Measurements from ENCODE around the gene TES.

TES gene

GRCh38 chr7:116257156-116257555 lies 46.8 kb downstream of the TES start:
- no peaks in the 10 kb centered on the region for H3K9me3 ChIP-seq (ENCODE audit: control insufficient read depth in 1 of 2, low read length in 2 of 2)
- H3K27me3 ChIP-seq (ENCODE audit: control insufficient read depth in 1 of 2, insufficient read depth in 2 of 2, low read length in 2 of 2), result no peaks in the 10 kb centered on the region
- H3K9ac ChIP-seq (ENCODE audit: low read depth in 1 of 2, low read length in 2 of 2), result no peak overlapping the region
- H3K27ac ChIP-seq (ENCODE audit: low read depth, low read length), result no peak overlapping the region
- no peaks in the 10 kb centered on the region for H3K4me1 ChIP-seq (ENCODE audit: control insufficient read depth in 1 of 2, insufficient read depth in 2 of 2, low read length in 2 of 2)
- H3K4me3 ChIP-seq (ENCODE audit: low read depth in 1 of 2, low read length in 2 of 2), result no peak overlapping the region
- H3K36me3 ChIP-seq (ENCODE audit: control insufficient read depth in 1 of 2, insufficient read depth in 2 of 2, low read length in 2 of 2), result peaks cover 18 to 32% of the 10 kb centered on the region in 2 donors

GRCh38 chr7:116258734-116259133 lies 48.4 kb downstream of the TES start:
- Histone ChIP-seq H3K27me3 (ENCODE audit: control insufficient read depth in 1 of 2, insufficient read depth in 2 of 2, low read length in 2 of 2) (no peaks in the 10 kb centered on the region), H3K9me3 (ENCODE audit: control insufficient read depth in 1 of 2, low read length in 2 of 2) (no peaks in the 10 kb centered on the region), H3K4me1 (ENCODE audit: control insufficient read depth in 1 of 2, insufficient read depth in 2 of 2, low read length in 2 of 2) (no peaks in the 10 kb centered on the region), H3K9ac (ENCODE audit: low read depth in 1 of 2, low read length in 2 of 2) (no peak overlapping the region), H3K36me3 (ENCODE audit: control insufficient read depth in 1 of 2, insufficient read depth in 2 of 2, low read length in 2 of 2) (peaks cover 8 to 26% of the 10 kb centered on the region in 2 donors), H3K27ac (ENCODE audit: low read depth, low read length) (no peak overlapping the region), H3K4me3 (ENCODE audit: low read depth in 1 of 2, low read length in 2 of 2) (no peak overlapping the region)

GRCh38 chr7:116259156-116259870 lies 49.0 kb downstream of the TES start:
- Histone ChIP-seq H3K27me3 (ENCODE audit: control insufficient read depth in 1 of 2, insufficient read depth in 2 of 2, low read length in 2 of 2) (no peaks in the 10 kb centered on the region), H3K9ac (ENCODE audit: low read depth in 1 of 2, low read length in 2 of 2) (no peak overlapping the region), H3K27ac (ENCODE audit: low read depth, low read length) (no peak overlapping the region)

GRCh38 chr7:116259871-116260440 lies 49.6 kb downstream of the TES start:
- no peak overlapping the region for H3K27ac ChIP-seq (ENCODE audit: low read depth, low read length)
- H3K27me3 ChIP-seq (ENCODE audit: control insufficient read depth in 1 of 2, insufficient read depth in 2 of 2, low read length in 2 of 2), result no peaks in the 10 kb centered on the region
- H3K4me1 ChIP-seq (ENCODE audit: control insufficient read depth in 1 of 2, insufficient read depth in 2 of 2, low read length in 2 of 2), result no peaks in the 10 kb centered on the region
- peaks cover 6 to 21% of the 10 kb centered on the region in 2 donors for H3K36me3 ChIP-seq (ENCODE audit: control insufficient read depth in 1 of 2, insufficient read depth in 2 of 2, low read length in 2 of 2)
- no peak overlapping the region for H3K4me3 ChIP-seq (ENCODE audit: low read depth in 1 of 2, low read length in 2 of 2)
- H3K9me3 ChIP-seq (ENCODE audit: control insufficient read depth in 1 of 2, low read length in 2 of 2), result no peaks in the 10 kb centered on the region
- no peak overlapping the region for H3K9ac ChIP-seq (ENCODE audit: low read depth in 1 of 2, low read length in 2 of 2)

More at GRCh38 chr7:116259156-116259870, 49.0 kb downstream of the TES start:
- no peaks in the 10 kb centered on the region for H3K4me1 ChIP-seq (ENCODE audit: control insufficient read depth in 1 of 2, insufficient read depth in 2 of 2, low read length in 2 of 2)
- no peaks in the 10 kb centered on the region for H3K9me3 ChIP-seq (ENCODE audit: control insufficient read depth in 1 of 2, low read length in 2 of 2)
- H3K4me3 ChIP-seq (ENCODE audit: low read depth in 1 of 2, low read length in 2 of 2), result no peak overlapping the region
- H3K36me3 ChIP-seq (ENCODE audit: control insufficient read depth in 1 of 2, insufficient read depth in 2 of 2, low read length in 2 of 2), result peaks cover 6 to 23% of the 10 kb centered on the region in 2 donors

GRCh38 chr7:116261904-116262303 lies 51.6 kb downstream of the TES start:
- Histone ChIP-seq H3K4me1 (ENCODE audit: control insufficient read depth in 1 of 2, insufficient read depth in 2 of 2, low read length in 2 of 2) (no peaks in the 10 kb centered on the region), H3K27me3 (ENCODE audit: control insufficient read depth in 1 of 2, insufficient read depth in 2 of 2, low read length in 2 of 2) (no peaks in the 10 kb centered on the region), H3K27ac (ENCODE audit: low read depth, low read length) (no peak overlapping the region), H3K9me3 (ENCODE audit: control insufficient read depth in 1 of 2, low read length in 2 of 2) (no peaks in the 10 kb centered on the region), H3K4me3 (ENCODE audit: low read depth in 1 of 2, low read length in 2 of 2) (no peak overlapping the region), H3K9ac (ENCODE audit: low read depth in 1 of 2, low read length in 2 of 2) (no peak overlapping the region), H3K36me3 (ENCODE audit: control insufficient read depth in 1 of 2, insufficient read depth in 2 of 2, low read length in 2 of 2) (peaks cover 6 to 11% of the 10 kb centered on the region in 2 donors)

- no peak overlapping the region for H3K4me3 ChIP-seq (ENCODE audit: low read depth in 1 of 2, low read length in 2 of 2)
- peaks cover 0 to 5% of the 10 kb centered on the region in 2 donors for H3K4me1 ChIP-seq (ENCODE audit: control insufficient read depth in 1 of 2, insufficient read depth in 2 of 2, low read length in 2 of 2)
- H3K9ac ChIP-seq (ENCODE audit: low read depth in 1 of 2, low read length in 2 of 2), result no peak overlapping the region
- no peaks in the 10 kb centered on the region for H3K27me3 ChIP-seq (ENCODE audit: control insufficient read depth in 1 of 2, insufficient read depth in 2 of 2, low read length in 2 of 2)
- H3K36me3 ChIP-seq (ENCODE audit: control insufficient read depth in 1 of 2, insufficient read depth in 2 of 2, low read length in 2 of 2), result no peaks in the 10 kb centered on the region
- H3K27ac ChIP-seq (ENCODE audit: low read depth, low read length), result no peak overlapping the region
- H3K9me3 ChIP-seq (ENCODE audit: control insufficient read depth in 1 of 2, low read length in 2 of 2), result no peaks in the 10 kb centered on the region
Observed at GRCh38 chr7:116265881-116266280, 55.5 kb downstream of the TES start.

- no peaks in the 10 kb centered on the region for H3K9me3 ChIP-seq (ENCODE audit: control insufficient read depth in 1 of 2, low read length in 2 of 2)
- no peaks in the 10 kb centered on the region for H3K27me3 ChIP-seq (ENCODE audit: control insufficient read depth in 1 of 2, insufficient read depth in 2 of 2, low read length in 2 of 2)
- H3K36me3 ChIP-seq (ENCODE audit: control insufficient read depth in 1 of 2, insufficient read depth in 2 of 2, low read length in 2 of 2), result no peaks in the 10 kb centered on the region
- peaks cover 0 to 5% of the 10 kb centered on the region in 2 donors for H3K4me1 ChIP-seq (ENCODE audit: control insufficient read depth in 1 of 2, insufficient read depth in 2 of 2, low read length in 2 of 2)
- H3K4me3 ChIP-seq (ENCODE audit: low read depth in 1 of 2, low read length in 2 of 2), result no peak overlapping the region
- no peak overlapping the region for H3K27ac ChIP-seq (ENCODE audit: low read depth, low read length)
- H3K9ac ChIP-seq (ENCODE audit: low read depth in 1 of 2, low read length in 2 of 2), result no peak overlapping the region
Observed at GRCh38 chr7:116269466-116269865, 59.1 kb downstream of the TES start.

GRCh38 chr7:116271161-116271913 lies 61.0 kb downstream of the TES start:
- H3K9me3 ChIP-seq (ENCODE audit: control insufficient read depth in 1 of 2, low read length in 2 of 2), result no peaks in the 10 kb centered on the region
- no peak overlapping the region for H3K4me3 ChIP-seq (ENCODE audit: low read depth in 1 of 2, low read length in 2 of 2)
- no peak overlapping the region for H3K27ac ChIP-seq (ENCODE audit: low read depth, low read length)
- H3K4me1 ChIP-seq (ENCODE audit: control insufficient read depth in 1 of 2, insufficient read depth in 2 of 2, low read length in 2 of 2), result peaks cover 0 to 5% of the 10 kb centered on the region in 2 donors
- no peaks in the 10 kb centered on the region for H3K36me3 ChIP-seq (ENCODE audit: control insufficient read depth in 1 of 2, insufficient read depth in 2 of 2, low read length in 2 of 2)
- H3K9ac ChIP-seq (ENCODE audit: low read depth in 1 of 2, low read length in 2 of 2), result no peak overlapping the region
- no peaks in the 10 kb centered on the region for H3K27me3 ChIP-seq (ENCODE audit: control insufficient read depth in 1 of 2, insufficient read depth in 2 of 2, low read length in 2 of 2)

- no peaks in the 10 kb centered on the region for H3K9me3 ChIP-seq (ENCODE audit: control insufficient read depth in 1 of 2, low read length in 2 of 2)
- H3K4me1 ChIP-seq (ENCODE audit: control insufficient read depth in 1 of 2, insufficient read depth in 2 of 2, low read length in 2 of 2), result peaks cover 0 to 5% of the 10 kb centered on the region in 2 donors
- no peak overlapping the region for H3K4me3 ChIP-seq (ENCODE audit: low read depth in 1 of 2, low read length in 2 of 2)
- no peak overlapping the region for H3K9ac ChIP-seq (ENCODE audit: low read depth in 1 of 2, low read length in 2 of 2)
- H3K27ac ChIP-seq (ENCODE audit: low read depth, low read length), result no peak overlapping the region
- H3K36me3 ChIP-seq (ENCODE audit: control insufficient read depth in 1 of 2, insufficient read depth in 2 of 2, low read length in 2 of 2), result no peaks in the 10 kb centered on the region
- H3K27me3 ChIP-seq (ENCODE audit: control insufficient read depth in 1 of 2, insufficient read depth in 2 of 2, low read length in 2 of 2), result no peaks in the 10 kb centered on the region
Observed at GRCh38 chr7:116271963-116272886, 61.9 kb downstream of the TES start.

Data from duodenal mucosa (tissue), 2 donors.